ENCODE results near the gene SEMA4D. TPM values are rescaled to one million over a fixed set of nuclear protein-coding genes. Genes with fewer than 3 reads are reported as not detected.

Gene SEMA4D
- total and polyA plus RNA-seq, 12 donors, result 2.3 to 51.0 (median 20.2) TPM

- peak overlapping the region in 1 of 10 donors; percentile 41 for H3K27ac ChIP-seq
- WGBS, 2 donors, result 60 to 70% methylated on average over 9 of the region's 9 CpGs
- ATAC-seq, result peak in 1 of 8 donors; percentile 15
- no peak for DNase-seq
- H3K27me3 ChIP-seq, result no peaks in the 10 kb centered on the region
- no peaks in the 10 kb centered on the region for H3K36me3 ChIP-seq
- no peak for TF ChIP-seq CTCF (IDR thresholded peaks at IDR 0.05)
- peaks cover 0 to 80% (median 0%) of the 10 kb centered on the region in 9 donors for H3K4me1 ChIP-seq
- no peak overlapping the region for H3K4me3 ChIP-seq
- H3K9me3 ChIP-seq, result no peaks in the 10 kb centered on the region
- intact Hi-C loops (cut with DNase I), result no loop called here
Measured at GRCh38 chr9:89425024-89425805, 72.7 kb downstream of the SEMA4D start.

- Histone ChIP-seq H3K27me3 (no peaks in the 10 kb centered on the region), H3K4me3 (no peak overlapping the region), H3K36me3 (no peaks in the 10 kb centered on the region), H3K4me1 (peaks cover 0 to 87% (median 0%) of the 10 kb centered on the region in 9 donors), H3K27ac (peak overlapping the region in 1 of 10 donors; percentile 51), H3K9me3 (peaks cover 0 to 3% (median 0%) of the 10 kb centered on the region in 11 donors)
- 88 to 91% methylated on average over 16 of the region's 16 CpGs for WGBS, 2 donors
- no peak for DNase-seq
- peak in 1 of 8 donors; percentile 7 for ATAC-seq
- intact Hi-C loops (cut with DNase I), result no loop called here
- no peak for TF ChIP-seq CTCF (IDR thresholded peaks at IDR 0.05)
Measured at GRCh38 chr9:89422151-89422975, 75.5 kb downstream of the SEMA4D start.

GRCh38 chr9:89421595-89421994 lies 76.3 kb downstream of the SEMA4D start:
- intact Hi-C loops (cut with DNase I), result no loop called here
- 91% methylated on average over 6 of the region's 6 CpGs for WGBS, 2 donors

More at GRCh38 chr9:89421595-89421994, 76.3 kb downstream of the SEMA4D start:
- Histone ChIP-seq H3K9me3 (peaks cover 0 to 7% (median 0%) of the 10 kb centered on the region in 11 donors), H3K27ac (peak overlapping the region in 1 of 10 donors; percentile 51), H3K4me1 (peaks cover 0 to 85% (median 0%) of the 10 kb centered on the region in 9 donors), H3K27me3 (no peaks in the 10 kb centered on the region), H3K36me3 (no peaks in the 10 kb centered on the region), H3K4me3 (no peak overlapping the region)
- no peak for TF ChIP-seq CTCF (IDR thresholded peaks at IDR 0.05)
- DNase-seq (no peak), ATAC-seq (no peak)

Data from heart right ventricle (tissue), 16 donors.